ENCODE data around the gene IFITM1. TPM values are rescaled to one million over a fixed set of nuclear protein-coding genes. Genes with fewer than 3 reads are reported as not detected.

Gene IFITM1
- total and polyA plus RNA-seq, 9 of the 15 experiments (the other 6 are each of a cell fraction or from before 2014, with no cell fraction given): 691 to 5,579 (median 974) TPM

- Histone ChIP-seq H3K9ac (ENCODE audit: insufficient read depth in 1 of 2, low read depth in 2 of 2, low read length in 2 of 2) (peak overlapping the region in 1 of 2 experiments; percentile 81; a peak in 2 of 4 replicates), H2AFZ (ENCODE audit: low read depth, low read length) (no peak overlapping the region), H3K9me1 (ENCODE audit: control insufficient read depth, insufficient read depth, low read length) (no peaks in the 10 kb centered on the region), H3K36me3 (ENCODE audit: control insufficient read depth, insufficient read depth, low read length) (peaks cover 60% of the 10 kb centered on the region; the same call in 2 of the 3 replicates), H3K9me3 (replicated peaks; ENCODE audit: control insufficient read depth, insufficient read depth, low read depth, low read length) (no peaks in the 10 kb centered on the region), H3K27me3 (ENCODE audit: control insufficient read depth in 2 of 2, insufficient read depth in 2 of 2, low read length in 2 of 2) (no peaks in the 10 kb centered on the region), H3K27ac (ENCODE audit: extremely low read depth, low read depth, low read length) (no peak overlapping the region; the same call in 2 of the 3 replicates), H3K4me2 (ENCODE audit: insufficient read depth, low read length) (no peak overlapping the region), H4K20me1 (replicated peaks; ENCODE audit: control insufficient read depth, insufficient read depth, low read length) (no peaks in the 10 kb centered on the region), H3K79me2 (ENCODE audit: control insufficient read depth, insufficient read depth, low read length) (peaks cover 18% of the 10 kb centered on the region), H3K4me3 (no peak overlapping the region), H3K4me1 (replicated peaks in 1 of 2; ENCODE audit: control insufficient read depth in 2 of 2, insufficient read depth in 2 of 2, low read length in 2 of 2) (peaks cover 25 to 92% of the 10 kb centered on the region in 2 experiments)
- no TSS peak for BruUV-seq (replicated peaks)
- ATAC-seq (no peak), FAIRE-seq (no peak), DNase-seq (ENCODE audit: extremely low read depth in 1 of 4, low spot score in 3 of 4) (no peak)
- peak; percentile 53; the same call in 1 of the 2 replicates for TF ChIP-seq RBFOX2 (IDR thresholded peaks at IDR 0.05; ENCODE audit: low read depth, low read length)
- peak; percentile 38 for TF ChIP-seq POLR2G (IDR thresholded peaks at IDR 0.05; ENCODE audit: low read depth, low read length)
- TF ChIP-seq NR2C2 (CRISPR knock-in tag; IDR thresholded peaks at IDR 0.05): 0 out of 2 replicates have a peak, but pooled peaks have one; percentile 59
- peak; percentile 66 for TF ChIP-seq NR2C2 (tag; IDR thresholded peaks at IDR 0.05)
- 0 out of 2 replicates have a peak, but pooled peaks have one; percentile 33 for TF ChIP-seq ZBTB33 (CRISPR knock-in tag; IDR thresholded peaks at IDR 0.05)
- peak; percentile 71 for TF ChIP-seq NR2C1 (IDR thresholded peaks at IDR 0.05)
- peak; percentile 69; the same call in 1 of the 2 replicates for TF ChIP-seq NR2C1 (tag; IDR thresholded peaks at IDR 0.05)
- TF ChIP-seq MTA2 (IDR thresholded peaks at IDR 0.05; ENCODE audit: low read depth): no peak
- in situ Hi-C loops (cut with MboI): no loop called here
- ChIA-PET POLR2A (interaction anchor here (0.6 to 1.1 kb wide), 3 partner anchors 14 to 33 kb away, joined by 4 to 5 read pairs (median 4); partner anchors contain the start of gene IFITM2), CTCF (ENCODE audit: low intra/inter-chr PET ratio) (no interaction called here)
- 85% methylated on average over 20 of the region's 27 CpGs for WGBS (ENCODE audit: insufficient coverage, low coverage, missing lambda C conversion rate)
- intact Hi-C loops (cut with micrococcal nuclease): no loop called here
Observed at GRCh38 chr11:293852-294661, 19.8 kb upstream of the IFITM1 start.

All from K562 (cell line).